Stimulated activated CD8-positive, alpha-beta memory T cell treated with anti-CD3 and anti-CD28 coated beads, Interleukin-4, amount 100 ng/mL, for 1 hour (primary cell): ENCODE measurements around the gene FAAP20.

Experiments used
- DNase-seq, 2 donors: peaks; one replicate each; pipeline ENCODE4 v3.0.0-alpha.2; 2020; ENCODE audit warnings: low read depth in 2 of 2, low spot score in 1 of 2

The FAAP20 gene

DNA sequence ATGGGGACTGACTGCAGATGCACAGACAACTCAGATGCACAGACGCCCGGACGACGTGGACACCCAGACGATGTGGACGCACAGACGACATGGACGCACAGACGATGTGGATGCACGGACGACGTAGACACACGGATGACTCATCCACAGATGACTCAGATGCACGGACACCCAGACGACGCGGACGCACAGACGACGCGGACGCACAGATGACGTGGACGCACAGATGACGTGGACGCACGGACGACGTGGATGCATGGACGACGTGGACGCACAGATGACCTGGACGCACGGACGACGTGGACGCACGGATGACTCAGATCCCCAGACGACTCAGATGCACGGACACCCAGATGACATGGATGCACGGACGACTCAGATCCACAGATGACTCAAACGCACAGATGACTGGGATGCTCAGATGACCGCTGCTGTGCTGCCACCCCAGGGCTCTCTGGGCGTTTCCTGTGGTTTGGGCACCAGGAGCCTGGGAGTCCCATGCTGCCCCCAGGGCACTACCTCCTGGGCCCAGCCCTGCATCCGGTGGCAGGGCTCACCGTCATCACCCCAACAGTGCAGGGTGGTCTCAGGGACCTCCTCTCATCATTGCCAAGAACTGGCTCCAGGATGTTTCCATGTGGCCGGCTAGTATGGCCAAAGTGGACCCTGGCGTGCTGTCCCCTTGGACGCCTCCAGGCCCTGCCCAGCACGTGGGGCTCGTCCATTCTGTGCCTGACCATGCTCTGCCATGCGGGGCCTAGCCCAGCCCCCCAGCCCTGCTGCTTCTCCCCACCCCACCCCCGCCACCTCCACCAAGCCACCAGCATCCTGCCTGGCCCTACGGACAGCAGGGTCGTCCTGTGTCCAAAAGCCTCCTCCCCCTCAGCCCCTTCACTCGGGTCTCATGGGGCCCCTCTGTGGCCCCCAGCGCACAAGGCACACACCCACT, 14.0 kb downstream of the FAAP20 start:
- no peak for DNase-seq

DNA sequence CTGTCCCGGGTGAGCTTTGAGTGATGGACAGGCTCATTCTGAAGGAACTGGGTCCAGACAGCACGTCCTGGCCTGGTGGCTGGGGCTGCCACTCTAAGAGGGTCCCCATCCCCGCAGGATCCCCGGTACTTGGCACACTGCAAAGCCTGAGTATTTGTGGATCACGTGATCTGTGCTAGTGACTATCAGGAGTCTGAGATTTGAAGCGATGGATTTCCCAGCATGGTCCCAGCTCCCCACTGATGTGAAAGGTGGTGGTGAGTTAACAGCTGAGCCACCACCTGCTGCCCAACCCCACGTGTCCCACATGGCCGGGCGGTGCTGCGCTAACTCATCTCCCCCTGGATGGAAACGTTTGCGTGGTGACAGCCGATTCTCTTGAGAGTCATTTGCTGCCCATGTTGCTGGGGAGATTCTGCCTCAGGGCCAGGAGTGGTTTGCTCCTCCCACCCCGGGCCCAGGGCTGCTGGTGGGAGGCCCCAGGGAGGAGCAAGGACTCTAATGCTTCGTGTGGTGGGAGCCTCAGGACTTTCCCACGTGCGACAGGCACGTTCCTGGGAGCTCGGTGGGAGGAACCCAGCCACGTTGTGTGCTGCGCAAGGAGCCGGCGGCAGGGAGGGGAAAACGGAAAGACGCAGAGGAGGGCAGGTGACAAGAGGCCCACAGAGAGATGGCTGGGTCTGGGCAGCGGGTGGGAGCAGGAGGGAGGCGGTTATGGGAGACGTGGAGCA, 15.1 kb downstream of the FAAP20 start:
- no peak for DNase-seq

DNA sequence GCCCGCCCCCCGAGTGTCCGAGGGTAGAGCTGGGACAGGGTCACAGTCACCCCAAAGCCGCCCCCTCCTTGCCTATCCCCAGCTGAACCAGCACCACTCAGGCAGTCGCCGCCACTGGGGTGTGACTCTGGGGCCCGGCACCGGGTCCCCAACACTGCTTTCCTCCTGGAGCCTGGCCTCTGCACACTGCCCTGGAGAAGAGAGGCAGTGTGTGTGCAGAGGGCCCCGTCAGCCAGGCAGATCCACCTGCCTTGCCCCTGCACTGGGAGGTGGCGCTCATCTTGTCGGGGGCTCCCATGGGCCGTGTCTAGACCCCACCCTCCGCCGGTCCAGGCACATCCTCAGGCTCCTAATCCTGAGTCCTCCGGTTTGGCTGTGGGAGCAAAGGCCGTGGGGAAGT, 15.7 kb downstream of the FAAP20 start:
- DNase-seq, result no peak

DNA sequence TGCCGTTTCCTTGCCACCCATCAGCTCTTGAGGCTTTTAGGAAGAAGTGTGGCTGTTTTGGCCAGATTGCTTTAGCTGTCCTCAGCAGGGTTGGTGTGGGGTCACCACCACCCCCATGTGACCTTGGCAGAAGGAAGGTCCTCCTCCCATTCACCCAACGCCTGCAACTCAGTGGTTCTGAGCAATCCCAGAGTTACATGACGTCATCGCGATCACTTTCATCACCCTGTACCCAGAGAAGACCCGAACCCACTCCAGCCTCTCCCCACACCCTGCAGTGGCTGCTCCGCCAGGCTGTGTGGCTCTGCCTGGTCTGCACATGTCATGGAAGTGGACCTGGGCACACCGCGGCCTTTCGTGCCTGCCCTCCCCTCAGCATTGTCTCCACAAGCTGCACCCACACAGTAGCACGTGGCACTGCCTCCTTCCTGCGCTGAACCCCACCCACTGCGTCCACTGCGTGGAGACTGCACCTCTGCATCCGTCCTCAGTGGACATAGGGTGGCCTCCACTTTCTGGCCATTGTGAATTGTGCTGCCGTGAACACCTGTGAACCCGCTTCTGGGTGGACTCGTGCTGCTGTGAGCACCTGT, 16.5 kb downstream of the FAAP20 start:
- no peak for DNase-seq

DNA sequence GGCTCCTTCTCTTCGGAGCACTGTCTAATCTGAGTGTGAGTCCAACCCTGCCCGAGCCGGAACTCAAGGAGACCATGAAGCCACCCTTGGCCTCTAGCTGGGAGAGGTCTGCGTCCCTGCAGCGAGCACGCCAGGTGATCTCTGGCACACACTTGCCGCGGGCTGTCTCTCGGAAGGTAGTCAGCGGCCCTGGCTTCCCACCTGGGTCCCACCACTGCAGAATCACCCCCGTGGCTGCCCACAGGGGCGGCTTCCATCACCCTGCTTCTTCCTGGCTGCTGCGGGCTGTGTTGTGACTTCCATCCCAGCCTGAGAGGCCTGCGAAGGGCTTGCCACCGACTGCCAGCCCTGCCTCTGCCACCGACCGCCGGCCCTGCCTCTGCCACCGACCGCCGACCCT, 17.0 kb downstream of the FAAP20 start:
- no peak for DNase-seq

DNA sequence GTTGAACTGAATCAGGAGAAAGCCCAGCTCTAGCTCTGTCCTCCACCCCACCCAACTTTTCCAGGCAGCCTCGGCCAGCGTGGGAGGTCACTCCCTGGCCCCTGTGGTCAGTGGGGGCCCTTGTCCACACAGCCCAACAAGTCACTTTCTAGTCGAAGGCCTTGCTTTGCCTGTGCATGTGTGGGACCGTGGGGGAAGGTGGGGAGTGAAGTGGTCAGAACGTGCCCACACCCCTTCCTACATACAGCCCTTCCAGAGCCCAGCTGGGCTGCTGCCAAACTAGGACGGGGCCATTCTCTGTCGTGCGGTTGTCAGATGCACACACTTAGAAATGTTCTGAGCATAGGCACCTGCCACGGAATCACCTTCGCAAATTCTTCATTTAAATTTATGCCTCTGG, 18.0 kb downstream of the FAAP20 start:
- DNase-seq, result no peak

DNA sequence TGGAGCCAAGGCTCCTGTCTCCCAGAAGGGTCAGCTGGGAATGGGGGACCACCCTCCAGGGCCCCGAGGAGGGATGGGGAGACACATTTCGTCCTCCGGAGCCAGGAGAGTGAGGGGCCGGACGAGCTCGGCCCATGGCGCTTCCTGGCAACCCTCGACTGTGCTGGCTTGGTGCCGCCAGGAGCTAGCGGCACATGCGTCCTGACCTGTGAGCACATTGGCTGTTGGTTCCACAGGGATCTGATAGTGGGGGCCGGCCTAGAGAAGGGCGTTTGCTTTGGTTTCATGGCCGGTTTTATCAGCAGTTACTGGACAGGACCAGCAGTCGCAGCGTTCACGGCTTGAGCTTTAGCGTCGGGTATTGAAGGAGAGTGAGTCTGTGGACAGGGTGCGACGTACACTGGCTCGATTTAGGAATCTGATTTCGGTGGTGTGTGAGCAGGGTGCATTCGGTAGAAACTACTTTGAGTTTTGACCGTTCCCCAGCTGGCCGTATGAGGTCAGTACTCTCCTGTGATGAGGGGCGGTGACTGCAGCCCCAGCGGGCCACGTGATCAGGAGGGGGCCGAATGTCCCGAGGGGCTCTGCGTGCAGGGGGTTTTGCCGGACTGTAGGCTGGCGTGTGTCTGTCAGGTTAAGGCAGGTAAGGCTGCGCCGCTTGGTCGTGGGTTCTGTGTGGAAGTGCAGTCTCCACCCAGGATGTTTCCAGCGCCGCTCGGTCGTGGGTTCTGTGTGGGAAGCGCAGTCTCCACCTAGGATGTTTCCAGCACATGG, 18.7 kb downstream of the FAAP20 start:
- DNase-seq, result no peak

DNA sequence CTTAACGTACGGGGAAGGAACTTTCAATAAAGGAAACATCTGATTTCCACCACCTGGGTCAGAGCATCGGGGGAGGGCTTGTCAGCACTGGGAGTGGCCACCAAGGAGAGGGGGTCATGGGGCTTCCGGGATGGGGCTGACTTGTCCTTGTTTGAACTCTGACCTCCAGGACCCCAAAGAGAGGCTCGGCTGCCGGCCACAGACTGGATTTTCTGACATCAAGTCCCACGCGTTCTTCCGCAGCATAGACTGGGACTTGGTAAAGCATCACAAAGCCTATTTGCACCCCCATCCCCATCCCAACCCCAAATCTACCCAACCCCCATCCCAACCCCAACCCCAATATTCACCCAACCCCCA, 19.5 kb downstream of the FAAP20 start:
- DNase-seq, result no peak

DNA sequence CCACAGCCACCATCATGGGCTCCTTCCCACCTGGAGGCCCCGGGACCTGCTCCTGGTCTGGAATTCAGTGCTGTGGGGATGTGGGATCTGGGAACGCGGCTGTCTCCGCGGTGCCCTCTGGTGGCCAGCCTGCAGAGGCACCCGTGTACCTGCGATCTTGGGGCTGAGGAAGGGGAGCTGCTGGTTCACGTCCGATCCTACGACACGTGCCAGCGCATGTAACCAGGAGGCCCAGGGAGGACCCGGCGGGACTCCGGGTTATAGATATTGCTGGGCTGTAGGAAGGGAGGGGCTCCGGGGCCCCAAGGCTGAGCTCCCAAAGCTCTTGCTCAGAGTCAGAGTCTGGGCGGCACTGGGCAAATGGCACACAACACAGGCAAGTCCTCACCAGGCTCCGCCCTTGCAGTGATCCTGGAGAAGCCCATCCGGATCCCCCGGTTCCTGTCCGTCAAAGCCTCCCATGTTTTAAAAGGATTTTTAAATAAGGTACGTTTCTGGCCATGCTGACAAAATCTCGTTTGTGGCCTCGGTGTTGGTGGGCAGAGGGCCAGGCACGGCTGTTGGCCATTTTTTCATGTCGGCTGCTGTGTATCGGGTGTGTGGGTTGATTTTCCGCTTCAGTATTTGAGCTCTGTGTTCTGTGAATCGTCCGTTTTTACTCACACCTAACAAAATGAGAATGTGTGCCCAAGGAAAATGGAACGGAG, 20.1 kb downstream of the FAAP20 start:
- no peak for DNase-seq

DNA sequence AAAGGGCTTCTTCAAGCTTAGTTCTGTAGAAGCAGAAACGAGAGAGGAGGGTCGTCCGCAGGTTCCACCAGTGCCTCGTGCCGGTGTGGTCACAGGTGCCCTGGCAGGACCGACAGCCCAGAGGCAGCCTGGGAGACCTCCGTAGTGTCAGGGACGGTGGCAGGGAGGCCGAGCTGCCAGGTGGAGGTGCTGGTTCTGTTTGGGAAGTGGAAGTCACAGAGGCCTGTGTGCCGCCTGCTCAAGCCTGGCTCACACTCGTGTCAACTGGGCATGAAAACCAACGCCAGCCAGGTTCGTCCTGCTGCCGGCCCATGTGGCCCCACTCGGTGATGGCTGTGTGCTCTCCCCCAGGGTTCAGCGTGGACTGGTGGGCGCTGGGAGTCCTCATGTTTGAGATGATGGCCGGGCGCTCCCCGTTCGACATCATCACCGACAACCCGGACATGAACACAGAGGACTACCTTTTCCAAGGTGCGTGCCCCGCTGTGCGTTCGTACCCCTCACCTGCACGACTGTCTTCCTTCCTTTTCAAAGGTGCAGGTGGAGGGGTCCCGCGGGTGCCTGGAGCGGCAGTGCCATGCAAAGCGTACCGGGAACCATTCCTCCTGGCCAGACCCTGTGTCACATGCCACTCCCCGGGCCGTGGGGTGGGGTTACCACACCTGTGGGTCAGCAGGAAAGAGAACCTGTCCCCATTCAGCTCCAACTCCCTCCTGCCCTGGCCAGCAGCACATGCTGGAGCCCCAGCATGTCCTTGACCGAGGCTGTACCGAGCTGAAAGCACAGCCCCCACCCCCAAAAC, 20.8 kb downstream of the FAAP20 start:
- DNase-seq, result no peak

DNA sequence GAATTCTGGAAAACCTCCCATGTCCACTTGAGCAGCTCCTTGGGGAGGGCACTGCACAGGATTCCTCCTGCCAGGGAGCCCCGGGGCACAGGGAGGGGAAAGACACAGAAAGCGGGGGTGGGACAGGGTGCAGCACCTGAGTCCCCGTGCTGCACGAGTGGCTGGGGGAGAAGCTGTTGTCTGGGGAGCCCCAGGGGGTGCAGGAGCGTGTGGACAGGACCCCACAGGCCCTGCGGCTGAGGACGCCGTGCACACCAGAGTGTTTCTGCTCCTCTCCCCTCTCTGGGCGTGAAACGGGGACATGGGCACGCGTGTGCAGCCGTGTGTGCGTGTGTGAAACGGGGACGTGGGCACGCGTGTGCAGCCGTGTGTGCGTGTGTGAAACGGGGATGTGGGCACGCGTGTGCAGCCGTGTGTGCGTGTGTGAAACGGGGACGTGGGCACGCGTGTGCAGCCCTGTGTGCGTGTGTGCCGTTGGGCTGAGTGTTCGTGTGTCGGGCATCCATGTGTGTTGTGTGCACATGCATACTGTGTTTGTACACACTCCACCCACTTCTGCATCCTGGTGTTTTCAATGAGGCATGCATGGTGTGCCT, 21.9 kb downstream of the FAAP20 start:
- DNase-seq, result no peak

DNA sequence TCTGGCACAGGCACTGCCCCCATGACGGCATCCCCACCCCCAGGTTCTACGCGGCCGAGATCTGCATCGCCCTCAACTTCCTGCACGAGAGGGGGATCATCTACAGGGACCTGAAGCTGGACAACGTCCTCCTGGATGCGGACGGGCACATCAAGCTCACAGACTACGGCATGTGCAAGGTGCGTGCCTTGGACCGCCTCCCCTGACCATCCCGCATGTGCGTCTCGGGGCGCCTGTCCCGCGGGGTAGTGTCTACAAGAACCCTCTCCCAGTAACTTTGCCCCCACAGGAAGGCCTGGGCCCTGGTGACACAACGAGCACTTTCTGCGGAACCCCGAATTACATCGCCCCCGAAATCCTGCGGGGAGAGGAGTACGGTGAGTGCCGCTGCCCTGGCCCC, 22.6 kb downstream of the FAAP20 start:
- DNase-seq, result no peak

DNA sequence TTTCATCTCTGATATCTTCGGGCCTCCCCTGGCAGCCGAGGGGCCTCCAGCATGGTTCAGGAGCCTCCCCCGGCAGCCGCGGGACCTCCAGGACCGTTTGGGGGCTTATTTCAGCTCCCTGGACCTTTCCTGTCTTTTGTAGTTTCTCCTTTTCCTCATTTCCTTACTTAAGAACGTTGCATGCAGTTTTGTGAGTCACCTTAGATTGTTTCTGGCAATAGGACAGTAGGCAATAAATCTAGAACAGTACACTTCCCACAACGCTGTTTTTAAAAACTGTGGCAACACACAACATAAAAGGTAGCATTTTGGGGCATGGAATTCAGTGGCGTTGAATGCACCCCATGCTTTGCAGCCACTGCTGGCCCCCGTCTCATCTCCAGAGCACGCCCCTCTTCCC, 24.4 kb downstream of the FAAP20 start:
- no peak for DNase-seq

DNA sequence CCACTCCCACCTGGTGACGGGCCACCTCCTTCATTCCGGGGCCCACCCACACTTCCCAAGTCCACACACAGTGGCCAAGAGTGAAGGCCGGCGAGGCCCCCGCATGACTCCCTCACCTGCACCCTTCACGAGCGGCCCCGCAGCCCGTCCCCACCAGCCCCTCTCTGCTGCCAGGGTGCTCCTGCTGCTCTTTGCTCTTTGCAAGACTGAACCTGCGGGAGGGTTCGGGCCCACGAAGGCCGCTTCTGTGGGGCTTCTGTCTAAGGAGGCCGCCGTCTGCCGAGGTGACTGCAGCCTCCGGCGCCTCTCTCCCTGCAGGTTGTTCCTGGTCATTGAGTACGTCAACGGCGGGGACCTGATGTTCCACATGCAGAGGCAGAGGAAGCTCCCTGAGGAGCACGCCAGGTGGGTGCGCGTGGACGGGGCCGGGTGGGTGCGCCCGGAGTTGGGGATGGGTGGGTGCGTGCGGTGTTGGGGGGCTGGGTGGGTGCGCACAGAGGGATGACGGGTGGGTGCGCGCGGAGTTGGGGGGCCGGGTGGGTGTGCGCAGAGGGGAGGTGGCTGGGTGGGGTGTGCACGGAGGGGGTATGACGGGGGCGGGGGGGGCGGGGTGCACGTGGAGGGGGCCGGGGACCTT, 25.3 kb downstream of the FAAP20 start:
- no peak for DNase-seq

DNA sequence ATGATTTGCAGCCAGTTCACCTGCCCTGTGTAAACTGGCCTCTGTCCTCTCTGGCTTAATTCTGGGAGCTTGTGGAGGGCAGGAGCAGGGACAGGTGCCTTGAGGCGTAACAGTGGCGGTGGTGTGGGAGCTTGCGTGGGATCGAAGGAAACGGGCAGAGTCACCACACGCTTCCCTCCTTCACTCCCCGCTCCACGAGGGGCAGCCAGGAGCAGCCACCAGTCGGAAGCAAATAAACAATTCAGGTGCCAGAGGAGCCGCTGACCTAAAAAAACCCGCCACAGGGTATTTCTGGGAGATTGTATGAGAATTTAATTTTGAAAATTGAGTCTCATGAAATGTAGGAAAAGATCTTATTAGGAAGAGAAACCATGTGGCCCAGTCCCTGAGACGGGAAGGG, 26.0 kb downstream of the FAAP20 start:
- no peak for DNase-seq

DNA sequence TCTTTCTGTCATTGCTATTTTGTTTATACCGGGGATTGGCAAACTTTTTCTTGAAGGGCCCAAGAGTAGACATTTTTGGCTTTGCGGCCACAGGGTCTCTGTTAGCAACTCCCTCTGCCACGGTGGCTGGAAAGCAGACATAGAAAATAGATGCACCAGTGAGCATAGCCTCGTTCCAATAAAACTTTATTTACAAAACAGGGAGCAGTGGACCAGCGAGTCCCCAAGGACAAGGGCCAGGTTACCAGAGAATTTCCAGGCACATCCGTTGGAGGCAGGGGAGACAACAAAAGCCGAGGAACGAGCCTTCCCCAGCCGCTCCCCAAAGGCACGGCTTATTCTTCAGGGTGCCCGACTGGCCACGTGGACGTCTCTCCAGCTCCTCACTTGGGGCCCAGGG, 26.5 kb downstream of the FAAP20 start:
- DNase-seq, result no peak

DNA sequence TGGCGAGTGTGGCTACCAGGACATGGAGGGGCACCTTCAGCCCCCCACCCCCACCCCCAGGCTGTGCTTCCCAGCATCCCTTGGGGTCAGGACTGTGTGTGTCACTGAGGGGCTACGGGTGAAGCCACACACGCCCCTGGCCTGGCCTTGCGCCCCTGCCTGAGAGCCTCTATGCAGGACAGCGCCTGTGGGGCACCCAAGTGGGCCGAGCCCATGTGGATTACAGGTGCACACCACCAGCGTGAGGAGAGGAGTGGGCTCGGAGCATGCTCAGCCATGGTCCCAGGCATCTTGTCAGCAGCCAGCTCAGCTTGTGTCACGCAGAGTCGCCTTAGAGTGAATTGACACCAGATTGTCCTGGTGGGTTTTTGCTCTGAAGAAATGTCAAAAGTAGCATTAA, 27.9 kb downstream of the FAAP20 start:
- DNase-seq, result no peak

DNA sequence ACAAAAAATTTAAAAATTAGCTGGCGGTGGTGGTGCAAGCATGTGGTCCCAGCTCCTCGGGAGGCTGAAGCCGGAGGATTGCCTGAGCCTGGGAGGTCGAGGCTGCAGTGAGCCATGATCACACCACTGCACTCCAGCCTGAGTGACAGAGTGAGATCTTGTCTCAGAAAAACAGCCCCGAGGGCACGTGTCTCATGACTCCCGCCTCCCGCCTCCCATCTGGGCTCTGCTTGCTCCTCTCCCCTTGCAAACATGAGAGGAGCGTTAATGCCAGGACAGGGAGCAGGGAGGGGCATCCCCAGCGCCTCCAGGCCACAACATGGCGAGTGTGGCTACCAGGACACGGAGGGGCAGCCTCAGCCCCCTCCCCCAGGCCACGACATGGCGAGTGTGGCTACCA, 28.3 kb downstream of the FAAP20 start:
- DNase-seq, result no peak

DNA sequence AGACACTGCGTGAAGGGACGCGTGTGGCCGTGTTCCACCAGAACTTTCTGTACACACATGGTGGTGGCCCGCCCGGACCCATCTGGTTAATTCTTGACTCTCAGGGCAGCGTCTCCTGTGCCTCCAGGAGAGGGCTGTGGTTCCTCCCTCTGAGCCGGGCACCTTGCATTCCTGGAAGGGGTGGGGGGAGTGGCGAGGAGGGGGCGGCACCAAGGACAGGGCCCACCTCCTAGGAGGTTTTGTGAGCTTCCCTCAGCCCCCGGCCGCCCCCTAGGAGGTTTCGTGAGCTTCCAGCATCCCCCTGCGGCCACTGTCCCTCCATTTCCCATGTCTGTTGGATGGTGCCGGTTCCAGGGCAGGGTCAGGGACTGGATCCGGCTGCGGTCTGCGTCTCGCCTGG, 28.9 kb downstream of the FAAP20 start:
- DNase-seq, result no peak
